ENCODE measurements around the gene RPRML.

Gene RPRML

DNA sequence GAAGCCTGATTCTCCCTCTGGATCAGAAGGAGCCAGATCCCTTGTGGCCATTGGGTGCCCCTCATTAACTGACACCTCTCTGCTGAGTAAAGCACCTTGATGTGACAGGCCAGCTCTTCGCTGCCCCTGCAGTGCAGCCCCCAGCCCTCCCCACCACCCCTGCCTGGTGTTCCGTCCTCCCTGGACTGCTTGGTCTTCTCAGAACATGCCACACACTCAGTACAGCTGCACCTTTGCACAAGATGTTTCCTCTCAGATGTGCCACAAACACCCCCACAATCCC, 35.9 kb downstream of the RPRML start:
- DNase-seq, result no peak

DNA sequence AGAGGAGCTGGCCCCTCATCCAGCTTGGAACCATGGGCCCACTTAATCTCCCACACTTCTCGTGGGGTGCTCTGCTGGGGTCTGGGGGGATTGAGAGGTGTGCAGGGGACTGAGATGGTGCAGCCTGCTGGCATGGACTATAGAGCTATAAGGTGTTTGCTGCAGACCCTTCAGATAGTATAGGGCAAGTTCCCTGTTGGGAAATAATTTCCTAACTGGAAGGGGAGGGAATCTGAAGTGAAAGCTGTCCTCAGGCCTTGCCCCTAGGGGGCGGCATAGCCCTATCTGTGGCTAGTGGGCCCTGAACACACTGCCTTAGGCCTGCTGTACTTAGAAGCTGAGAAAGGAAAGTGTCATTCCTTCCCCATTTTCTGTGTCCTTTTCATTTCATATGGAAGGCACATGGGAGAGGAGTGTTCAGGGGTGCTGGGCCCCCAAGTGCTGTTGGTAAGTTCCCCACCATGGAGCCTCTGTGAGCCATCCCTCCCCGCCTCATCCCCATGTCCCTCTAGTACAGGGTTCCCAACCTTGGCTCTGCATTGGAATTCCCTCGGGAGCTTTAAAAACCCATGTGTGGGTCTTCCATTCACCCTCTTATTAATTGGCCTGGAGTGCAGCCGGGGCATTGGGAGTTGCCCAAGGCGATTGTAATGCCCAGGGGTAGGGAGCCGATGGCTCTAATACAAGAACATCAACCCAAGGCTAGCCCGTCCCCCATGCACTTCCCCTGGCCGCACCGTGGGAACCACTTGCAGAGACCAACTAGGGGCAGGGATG, 36.4 kb downstream of the RPRML start:
- DNase-seq, result peak; percentile 58

DNA sequence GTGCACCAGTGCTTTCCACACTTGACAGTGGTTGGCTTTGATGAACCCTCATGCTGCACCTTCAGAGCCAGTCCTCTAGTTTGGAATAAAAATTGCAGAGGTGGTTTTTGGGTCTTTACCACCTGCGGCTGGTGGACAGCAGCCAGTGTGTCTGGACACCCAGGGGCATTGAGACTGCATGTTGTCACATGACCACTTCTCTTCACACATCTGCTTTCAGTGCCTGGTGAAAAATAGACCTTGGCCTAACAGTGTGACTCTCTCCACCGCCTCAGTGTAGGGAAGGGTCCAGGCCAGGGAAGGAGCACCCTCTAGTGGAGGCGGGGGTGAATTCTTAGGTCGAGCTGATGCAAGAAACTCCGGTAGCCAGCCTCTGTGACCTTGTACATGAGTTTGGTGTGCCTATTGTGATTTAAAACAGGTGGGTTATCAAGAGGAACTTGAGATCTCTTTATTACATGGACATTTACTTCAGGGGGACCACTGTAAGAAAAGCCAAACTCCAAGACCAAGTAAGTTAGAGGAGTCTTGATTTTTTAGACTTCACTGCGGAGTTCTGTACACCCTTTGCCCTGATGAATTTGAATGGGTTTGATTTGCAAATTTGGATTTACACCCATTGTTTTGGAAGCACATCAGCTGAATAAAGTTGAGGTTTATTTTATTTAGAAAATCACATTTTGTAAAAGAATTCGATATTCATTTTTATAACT, 38.2 kb downstream of the RPRML start:
- DNase-seq, result peak; percentile 68

DNA sequence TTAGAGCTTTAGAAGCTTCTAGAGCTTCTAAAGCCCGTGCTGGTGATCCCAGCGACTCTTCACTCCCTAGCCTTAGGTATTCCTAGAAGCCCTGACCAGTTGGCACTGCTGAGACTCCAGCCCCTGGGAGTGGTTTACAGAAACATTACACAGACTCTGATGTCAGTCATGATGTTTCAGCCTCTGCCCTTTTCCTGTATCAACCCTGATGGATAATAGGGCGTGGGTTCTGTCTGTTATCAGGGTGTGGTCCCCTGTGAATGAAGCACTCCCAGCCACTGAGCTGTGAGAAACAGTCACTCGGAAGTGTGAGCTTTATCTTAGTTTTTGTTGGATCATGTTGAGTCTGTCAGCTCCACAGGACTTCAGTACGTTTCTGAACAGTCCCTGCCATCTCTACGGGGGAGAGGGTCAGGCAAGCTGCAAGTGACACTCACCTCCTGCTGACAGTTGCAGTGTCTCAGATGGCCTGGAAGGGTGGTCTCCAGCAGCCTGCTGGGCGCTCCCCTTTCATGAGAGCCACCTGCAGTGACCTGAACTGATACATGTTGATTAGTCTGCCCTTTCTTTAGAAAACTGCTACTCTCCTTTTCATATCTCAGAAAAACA, 43.3 kb downstream of the RPRML start:
- DNase-seq, result no peak

DNA sequence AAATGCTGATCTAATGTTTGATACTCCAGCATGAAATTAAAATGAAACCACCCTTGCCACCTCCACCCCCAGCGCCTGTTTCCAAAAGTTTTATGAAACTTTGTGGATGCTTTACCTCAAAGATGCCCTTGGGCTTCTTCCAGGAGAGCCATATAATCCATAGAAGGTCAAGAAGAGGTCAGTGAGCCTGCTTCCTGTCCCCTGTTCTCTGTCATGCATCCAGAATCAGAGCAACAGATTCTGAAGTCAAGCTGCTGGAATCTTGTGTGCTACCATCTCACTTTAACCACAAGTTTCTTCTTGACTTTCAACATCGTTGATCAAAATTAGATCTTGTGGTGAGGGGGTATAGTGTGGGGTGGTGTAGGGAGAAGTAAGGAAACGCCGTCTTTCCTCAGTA, 47.5 kb downstream of the RPRML start:
- no peak for DNase-seq

DNA sequence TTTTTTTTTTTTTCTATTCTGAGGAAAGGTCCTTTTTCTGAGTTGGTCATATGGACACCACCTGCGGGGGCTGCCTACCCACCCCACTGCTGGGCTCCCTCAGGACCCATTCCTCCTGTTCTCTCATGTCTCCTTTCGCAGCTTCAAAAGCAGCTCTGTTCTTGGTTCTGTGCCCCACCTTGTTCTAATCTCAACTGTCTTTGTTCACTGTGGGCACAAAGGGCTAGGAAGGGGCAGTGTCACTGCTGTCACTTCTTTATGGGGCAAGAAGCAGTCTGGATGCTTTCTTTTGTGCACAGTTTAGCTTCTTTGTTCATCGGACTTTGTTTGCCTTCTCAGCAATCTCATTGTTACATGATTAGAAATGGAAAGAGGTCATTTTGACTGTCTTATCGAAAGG, 49.0 kb downstream of the RPRML start:
- no peak for DNase-seq

DNA sequence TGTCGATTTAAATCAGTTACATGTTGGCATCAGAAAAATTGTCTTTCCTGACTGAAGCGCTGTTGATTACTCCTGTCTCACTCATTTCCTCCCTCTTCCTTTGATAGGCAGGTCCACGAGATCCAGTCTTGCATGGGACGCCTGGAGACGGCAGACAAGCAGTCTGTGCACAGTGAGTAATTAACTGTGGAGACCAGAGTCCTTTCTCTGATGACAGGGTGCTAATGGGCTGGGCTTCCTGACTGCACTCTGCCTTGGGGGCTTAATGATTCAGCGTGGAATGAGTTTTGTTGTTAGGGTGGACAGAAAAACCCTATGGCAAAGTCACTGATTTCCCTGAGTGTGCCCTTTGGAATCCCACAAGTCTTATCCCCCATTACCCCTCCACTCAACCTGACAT, 49.6 kb downstream of the RPRML start:
- DNase-seq, result no peak

DNA sequence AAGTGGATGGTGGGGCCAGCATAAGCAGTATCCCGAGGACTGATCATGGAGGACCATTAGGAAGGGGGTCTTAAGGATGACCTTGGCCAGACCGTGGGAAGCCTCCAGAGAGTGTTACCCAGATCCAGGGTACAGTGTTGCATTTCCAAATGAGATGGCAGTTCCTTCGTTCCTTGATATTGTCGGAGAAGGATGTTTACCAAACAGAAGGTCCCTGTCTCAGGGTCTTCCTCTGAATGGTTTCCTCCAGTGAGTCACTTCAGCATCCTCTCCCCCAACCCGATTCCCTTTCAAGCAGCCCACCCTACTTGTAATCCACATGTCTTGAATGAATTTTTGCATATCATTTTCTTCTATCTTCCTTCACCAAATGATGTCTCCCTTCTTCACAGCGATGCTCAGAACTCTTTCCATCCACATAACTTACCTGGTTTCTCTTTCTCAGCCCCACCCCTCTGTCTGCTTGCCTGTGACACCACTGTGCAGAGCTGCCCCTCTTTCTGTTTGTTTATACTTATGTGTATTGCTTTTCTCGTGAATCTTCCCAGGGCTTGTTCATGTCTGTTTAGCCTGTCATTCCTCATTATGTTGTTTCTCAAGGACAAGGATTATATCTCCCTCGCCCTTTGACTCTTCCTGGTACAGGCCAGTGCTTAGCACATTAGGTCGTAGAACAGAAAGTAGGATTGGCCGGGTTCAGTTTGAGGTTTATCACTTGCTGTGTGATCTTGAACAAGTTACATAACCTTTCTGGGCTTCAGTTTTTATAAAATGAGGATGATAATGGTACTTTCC, 50.4 kb downstream of the RPRML start:
- no peak for DNase-seq

All from stimulated activated CD4-positive, alpha-beta T cell treated with anti-CD3 and anti-CD28 coated beads, Interleukin-4, amount 100 ng/mL, for 1 hour (primary cell).